Astrocyte (in vitro differentiated cells and primary cell): ENCODE data around the gene SLC7A6OS.

Experiments
- CTCF ChIP-seq: IDR thresholded peaks from 2 replicates; pipeline ENCODE4 v1.5.1; 2011; ENCODE audit warnings: low read depth, mild to moderate bottlenecking, inconsistent platforms, low read length, moderate library complexity; ENCODE audit not compliant: insufficient read depth
- EZH2 ChIP-seq: IDR thresholded peaks from 2 replicates; pipeline ENCODE4 v1.6.1; 2012; ENCODE audit warnings: mild to moderate bottlenecking, low read length, inconsistent platforms; ENCODE audit not compliant: insufficient read depth

- TF ChIP-seq CTCF (no peak), EZH2 (no peak)
These were observed 44.9 kb upstream of the SLC7A6OS start for GRCh38 chr16:68355447-68356248.
